K562 (cell line): ENCODE results near the gene CHST15. TPM values are rescaled to one million over a fixed set of nuclear protein-coding genes. Genes with fewer than 3 reads are reported as not detected.

Source experiments
- BCOR ChIP-seq: fragments of 450-650 bp; IDR thresholded peaks from 2 replicates; pipeline ENCODE4 v1.6.1; 2016
- E4F1 ChIP-seq: fragments of 250-450 bp; sonication (Bioruptor Pico); IDR thresholded peaks from 2 replicates; pipeline ENCODE4 v1.5.0; 2021; ENCODE audit warnings: mild to moderate bottlenecking, borderline replicate concordance
- EWSR1 ChIP-seq: fragments of 450-650 bp; IDR thresholded peaks from 2 replicates; pipeline ENCODE4 v1.6.1; 2018; ENCODE audit warnings: borderline replicate concordance, mild to moderate bottlenecking, low read depth, moderate library complexity; ENCODE audit not compliant: partially characterized antibody
- FOXA3 ChIP-seq, 2 experiments: fragments of 450-650 bp in 1 of 2; sonication (generic) in 1 of 2; formaldehyde crosslinking; IDR thresholded peaks in 1 of 2; conservative IDR thresholded peaks in 1 of 2; 2 replicates each; pipeline versions ENCODE4 v1.4.0 to v1.8.0; 2020 to 2022; ENCODE audit warnings: mild to moderate bottlenecking in 2 of 2, missing genetic modification reagents in 1 of 2
- FOXP4 ChIP-seq: sonication (generic); formaldehyde crosslinking; IDR thresholded peaks from 2 replicates; pipeline ENCODE4 v1.8.0; 2022; ENCODE audit warnings: mild to moderate bottlenecking, missing genetic modification reagents, borderline replicate concordance
- IRF2 ChIP-seq: sonication (generic); formaldehyde crosslinking; IDR thresholded peaks from 2 replicates; pipeline ENCODE4 v1.8.1; 2022; ENCODE audit warnings: mild to moderate bottlenecking, missing genetic modification reagents
- NEUROD1 ChIP-seq: fragments of 150-350 bp; IDR thresholded peaks from 2 replicates; pipeline ENCODE4 v1.6.1; 2014; ENCODE audit warnings: borderline replicate concordance, low read length, low read depth; ENCODE audit not compliant: partially characterized antibody
- PHF20 ChIP-seq: fragments of 450-650 bp; IDR thresholded peaks from 2 replicates; pipeline ENCODE4 v1.6.1; 2018; ENCODE audit not compliant: partially characterized antibody
- PRMT5 ChIP-seq: sonication (generic); formaldehyde crosslinking; IDR thresholded peaks from 2 replicates; pipeline ENCODE4 v1.5.0; 2020; ENCODE audit warnings: missing genetic modification reagents
- SNRNP70 ChIP-seq: fragments of 200-400 bp; formaldehyde crosslinking; optimal IDR thresholded peaks from 2 replicates; pipeline ENCODE3; 2017; ENCODE audit warnings: low read depth, low read length
- TAF7 ChIP-seq: fragments of 450-650 bp; IDR thresholded peaks from 2 replicates; pipeline ENCODE4 v1.6.1; 2016; ENCODE audit warnings: missing genetic modification characterization, missing compliant biosample characterization
- TEAD2 ChIP-seq: fragments of 450-650 bp; IDR thresholded peaks from 2 replicates; pipeline ENCODE4 v1.6.1; 2016; ENCODE audit warnings: missing genetic modification characterization, control low read depth, missing compliant biosample characterization
- ZNF146 ChIP-seq: IDR thresholded peaks from one replicate; pipeline ENCODE4 v1.6.1; 2018; ENCODE audit warnings: missing compliant biosample characterization; ENCODE audit not compliant: unreplicated experiment
- ZNF197 ChIP-seq: fragments of 200-800 bp; sonication (Bioruptor generic); IDR thresholded peaks from 2 replicates; pipeline ENCODE4 v1.6.1; 2016; ENCODE audit warnings: low read depth, missing genetic modification characterization, missing compliant biosample characterization
- ZNF253 ChIP-seq: fragments of 250-450 bp; sonication (Bioruptor Pico); conservative IDR thresholded peaks from 2 replicates; pipeline ENCODE4 v1.6.1; 2021; ENCODE audit warnings: mild to moderate bottlenecking
- ZNF398 ChIP-seq: fragments of 250-450 bp; sonication (Bioruptor Pico); IDR thresholded peaks from 2 replicates; pipeline ENCODE4 v1.8.0; 2021; ENCODE audit warnings: moderate library complexity, mild to moderate bottlenecking, inconsistent platforms
- ZNF79 ChIP-seq: fragments of 250-450 bp; sonication (Bioruptor Pico); IDR thresholded peaks from 2 replicates; pipeline ENCODE4 v1.4.0; 2020; ENCODE audit warnings: low read depth, mild to moderate bottlenecking, moderate library complexity
- polyA plus RNA-seq, 8 experiments: library from polyadenylated mRNA; depleted of rRNA in 4 of 8; stranded (reverse) in 5 of 8; unstranded in 3 of 8; fragments of >200 nt; fragmentation: Nextera tagmentation in 2 of 8; fragmentation: Illumina TruSeq in 1 of 8; extraction: Ambion mirVana in 2 of 8; extraction: Trizol in 1 of 8; gene quantifications; 2 replicates each; pipeline versions ENCODE4 v1.2.1 to v1.2.3, GENCODE V29; 2011 to 2014; ENCODE audit warnings: inconsistent platforms in 1 of 8, missing spikeins in 1 of 8
- total RNA-seq, 7 experiments: library from RNA; depleted of rRNA in 6 of 7; stranded (reverse); fragments of >200 nt in 6 of 7; fragmentation: Illumina TruSeq in 2 of 7; extraction: Trizol in 2 of 7; gene quantifications; 2 replicates each; pipeline versions ENCODE4 v1.2.1 to v1.2.3, GENCODE V29; 2011 to 2021; ENCODE audit warnings: low replicate concordance in 1 of 7
- TF ChIP-seq, protein P1 (sequence below): fragments of 450-650 bp; IDR thresholded peaks from 2 replicates; pipeline ENCODE4 v1.6.1; 2016; ENCODE audit warnings: low read depth, mild to moderate bottlenecking, moderate library complexity
- TF ChIP-seq, protein P2 (sequence below): fragments of 250-450 bp; sonication (Bioruptor Pico); IDR thresholded peaks from 2 replicates; pipeline ENCODE4 v1.8.0; 2022; ENCODE audit warnings: moderate library complexity, mild to moderate bottlenecking, inconsistent platforms

Gene CHST15
- total and polyA plus RNA-seq, 9 of the 15 experiments (the other 6 are each of a cell fraction or from before 2014, with no cell fraction given) = 0.04 to 0.16 (median 0.08) TPM

- TF ChIP-seq E4F1 (CRISPR knock-in tag) (no peak), PHF20 (no peak), ZNF79 (no peak), TAF7 (no peak), FOXP4 (CRISPR knock-in tag) (0 out of 2 replicates have a peak, but pooled peaks have one; percentile 30), TEAD2 (tag) (no peak), NEUROD1 (no peak), SNRNP70 (no peak), EWSR1 (no peak), BCOR (no peak), PRMT5 (CRISPR knock-in tag) (no peak), ZNF398 (CRISPR knock-in tag) (no peak), IRF2 (CRISPR knock-in tag) (no peak), FOXA3 (CRISPR knock-in tag; conservative IDR thresholded peaks at IDR 0.05 in 1 of 2, IDR thresholded peaks at IDR 0.05 in 1 of 2) (peak; percentile 44 to 89), ZNF146 (CRISPR knock-in tag) (no peak), ZNF253 (no peak), ZNF197 (no peak)
- TF ChIP-seq, protein P1, sequence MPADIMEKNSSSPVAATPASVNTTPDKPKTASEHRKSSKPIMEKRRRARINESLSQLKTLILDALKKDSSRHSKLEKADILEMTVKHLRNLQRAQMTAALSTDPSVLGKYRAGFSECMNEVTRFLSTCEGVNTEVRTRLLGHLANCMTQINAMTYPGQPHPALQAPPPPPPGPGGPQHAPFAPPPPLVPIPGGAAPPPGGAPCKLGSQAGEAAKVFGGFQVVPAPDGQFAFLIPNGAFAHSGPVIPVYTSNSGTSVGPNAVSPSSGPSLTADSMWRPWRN = no peak
- TF ChIP-seq, protein P2, sequence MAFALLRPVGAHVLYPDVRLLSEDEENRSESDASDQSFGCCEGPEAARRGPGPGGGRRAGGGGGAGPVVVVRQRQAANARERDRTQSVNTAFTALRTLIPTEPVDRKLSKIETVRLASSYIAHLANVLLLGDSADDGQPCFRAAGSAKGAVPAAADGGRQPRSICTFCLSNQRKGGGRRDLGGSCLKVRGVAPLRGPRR = no peak
Measured at GRCh38 chr10:124035928-124036558, 57.4 kb downstream of the CHST15 start (continued).
